HepG2 (cell line): ENCODE results near the gene YIPF3. TPM values are rescaled to one million over a fixed set of nuclear protein-coding genes. Genes with fewer than 3 reads are reported as not detected.

Experiments used
- ATAC-seq: fragments of 200-7000 bp; cut with Tn5 transposase; 3 replicates; pipeline ENCODE4 v1.9.1; 2020; ENCODE audit warnings: mild to moderate bottlenecking, moderate library complexity
- BruUV-seq: library from RNA; stranded (reverse); fragments of 400-500 nt; replicated peaks from 2 replicates; lab custom pipeline; 2021; lab: Mats Ljungman, UMichigan
- CTCF ChIA-PET: fragments of 300-600 bp; formaldehyde crosslinking; extraction: SDS; loops from one replicate; lab custom pipeline; 2021; ENCODE audit warnings: low total read pairs, inconsistent platforms, low intra/inter-chr PET ratio; lab: Yijun Ruan, JAX
- POLR2A ChIA-PET: fragments of 350-600 bp; sonication (Branson Sonifier 250); formaldehyde crosslinking; loops from one replicate; lab custom pipeline; 2020; ENCODE audit warnings: antibody characterized with exemption, inconsistent platforms; lab: Yijun Ruan, JAX
- DNase-seq: peaks from one replicate; pipeline ENCODE4 v3.0.0-alpha.2; 2015; ENCODE audit warnings: low spot score
- FAIRE-seq: peaks from 3 replicates; lab custom pipeline; 2011; peaks lifted over from hg19 to GRCh38; lab: Jason Lieb, UNC
- H2AFZ ChIP-seq: one replicate; pipeline ENCODE4 v1.6.1; 2011; ENCODE audit warnings: low read length, inconsistent platforms
- H3K27ac ChIP-seq: fragments of 300-600 bp; 3 replicates; pipeline ENCODE4 v1.8.0; 2011; ENCODE audit warnings: mixed run types, mild to moderate bottlenecking, mixed read lengths, low read length, inconsistent platforms; ENCODE audit not compliant: insufficient read depth; ENCODE audit errors: extremely low read length
- H3K27me3 ChIP-seq, 2 experiments: fragments of 200-600 bp in 1 of 2; 2 replicates in 1 of 2; 3 replicates in 1 of 2; pipeline versions ENCODE4 v1.6.0 to v1.8.0; 2011; ENCODE audit warnings: low read length in 2 of 2, mild to moderate bottlenecking in 2 of 2, moderate library complexity in 2 of 2, inconsistent platforms in 1 of 2; ENCODE audit not compliant: insufficient read depth in 2 of 2, control insufficient read depth in 1 of 2
- H3K36me3 ChIP-seq, 2 experiments: fragments of 200-600 bp in 1 of 2; replicated peaks in 1 of 2; 2 replicates in 1 of 2; 3 replicates in 1 of 2; pipeline versions ENCODE4 v1.5.1 to v1.8.0; 2011; ENCODE audit warnings: low read length in 2 of 2, inconsistent platforms in 1 of 2; ENCODE audit not compliant: insufficient read depth in 2 of 2, control insufficient read depth in 1 of 2
- H3K4me1 ChIP-seq: 2 replicates; pipeline ENCODE4 v1.5.1; 2012; ENCODE audit warnings: low read length, inconsistent platforms; ENCODE audit not compliant: insufficient read depth
- H3K4me2 ChIP-seq: 2 replicates; pipeline ENCODE4 v1.6.0; 2011; ENCODE audit warnings: low read depth, low read length, inconsistent platforms
- H3K4me3 ChIP-seq, 3 experiments: fragments of 200-600 bp in 1 of 3; sonication (generic), shearing (Covaris generic) in 1 of 3; replicated peaks in 1 of 3; 2 replicates each; pipeline ENCODE4 v1.5.1; 2011 to 2016; ENCODE audit warnings: low read length in 3 of 3, inconsistent platforms in 2 of 3, low read depth in 2 of 3, mild to moderate bottlenecking in 2 of 3, control low read depth in 1 of 3, mixed read lengths in 1 of 3; ENCODE audit not compliant: insufficient read depth in 1 of 3
- H3K79me2 ChIP-seq: one replicate; pipeline ENCODE4 v1.6.1; 2011; ENCODE audit warnings: low read length, inconsistent platforms; ENCODE audit not compliant: insufficient read depth
- H3K9ac ChIP-seq: 2 replicates; pipeline ENCODE4 v1.6.0; 2011; ENCODE audit warnings: mild to moderate bottlenecking, low read depth, low read length, inconsistent platforms; ENCODE audit not compliant: insufficient read depth
- H3K9me3 ChIP-seq: 2 replicates; pipeline ENCODE4 v1.5.1; 2012; ENCODE audit warnings: mild to moderate bottlenecking, low read length
- H4K20me1 ChIP-seq: 2 replicates; pipeline ENCODE4 v1.6.0; 2011; ENCODE audit warnings: inconsistent platforms, mild to moderate bottlenecking, low read length, moderate library complexity; ENCODE audit not compliant: insufficient read depth
- ASH2L ChIP-seq: fragments of 300-600, 200-600 bp; sonication (generic); IDR thresholded peaks from 2 replicates; pipeline ENCODE4 v1.7.0; 2017; ENCODE audit warnings: low read depth, mild to moderate bottlenecking, moderate library complexity, mixed read lengths, low read length; ENCODE audit not compliant: insufficient read length
- EP300 ChIP-seq, 3 experiments: sonication (generic) in 1 of 3; formaldehyde crosslinking in 1 of 3; IDR thresholded peaks; 2 replicates each; pipeline versions ENCODE4 v1.5.1 to v1.6.1; 2011 to 2020; ENCODE audit warnings: low read depth in 2 of 3, low read length in 2 of 3, borderline replicate concordance in 1 of 3, improper control_type of control experiment in 1 of 3, mild to moderate bottlenecking in 1 of 3, missing genetic modification reagents in 1 of 3, moderate library complexity in 1 of 3
- RCOR2 ChIP-seq: IDR thresholded peaks from 2 replicates; pipeline ENCODE4 v1.6.1; 2016; ENCODE audit warnings: missing biosample characterization, missing genetic modification reagents
- TEAD3 ChIP-seq: optimal IDR thresholded peaks from 2 replicates; pipeline ENCODE3; 2016; ENCODE audit warnings: borderline replicate concordance
- ZMYM3 ChIP-seq: sonication (generic); formaldehyde crosslinking; IDR thresholded peaks from 2 replicates; pipeline ENCODE4 v1.5.1; 2020; ENCODE audit warnings: mild to moderate bottlenecking, missing genetic modification reagents
- ZNF772 ChIP-seq: sonication (generic); formaldehyde crosslinking; IDR thresholded peaks from 2 replicates; pipeline ENCODE4 v1.5.0; 2020; ENCODE audit warnings: mild to moderate bottlenecking, missing genetic modification reagents
- WGBS: methylation state at CpG from one replicate; pipeline ENCODE4 v1.1.6; 2017; ENCODE audit warnings: low lambda C conversion rate; 5-methylcytosine and 5-hydroxymethylcytosine counted together
- in situ Hi-C: cut with HindIII; loops from 2 replicates; pipeline ENCODE4 v1.10.0; 2017; ENCODE audit warnings: low pct_unique_long_range_greater_than_20kb; ENCODE audit not compliant: extremely low pct_ligation_motif_present
- intact Hi-C: fragments of 100-400 bp; cut with micrococcal nuclease; formaldehyde crosslinking; loops from one replicate; pipeline ENCODE4 v1.10.0; 2022; ENCODE audit not compliant: unreplicated experiment
- polyA plus RNA-seq, 8 experiments: library from polyadenylated mRNA; depleted of rRNA in 3 of 8; stranded (reverse) in 7 of 8; unstranded in 1 of 8; fragments of >200 nt; fragmentation: Illumina TruSeq in 4 of 8; extraction: Trizol in 4 of 8; gene quantifications; 2 replicates each; pipeline versions ENCODE4 v1.2.1 to v1.2.3, GENCODE V29; 2011 to 2016; ENCODE audit warnings: low read depth in 4 of 8, missing spikeins in 1 of 8, mixed read lengths in 1 of 8; ENCODE audit not compliant: insufficient read depth in 1 of 8
- total RNA-seq, 5 experiments: library from RNA; depleted of rRNA; stranded (reverse); fragments of >200 nt; fragmentation: Illumina TruSeq; extraction: Trizol; gene quantifications; 2 replicates each; pipeline ENCODE4 v1.2.3, GENCODE V29; 2016; ENCODE audit warnings: low read depth in 1 of 5
- TF ChIP-seq, protein P1 (sequence below): sonication (generic); formaldehyde crosslinking; conservative IDR thresholded peaks from 2 replicates; pipeline ENCODE4 v1.4.0; 2020; ENCODE audit warnings: missing genetic modification reagents
- TF ChIP-seq, protein P2 (sequence below): sonication (generic); formaldehyde crosslinking; IDR thresholded peaks from 2 replicates; pipeline ENCODE4 v1.4.0; 2020; ENCODE audit warnings: missing genetic modification reagents, borderline replicate concordance
- TF ChIP-seq, protein P3 (sequence below): sonication (generic); formaldehyde crosslinking; IDR thresholded peaks from 2 replicates; pipeline ENCODE4 v1.5.0; 2020; ENCODE audit warnings: mild to moderate bottlenecking, missing genetic modification reagents
- TF ChIP-seq, protein P4 (sequence below): IDR thresholded peaks from 2 replicates; pipeline ENCODE4 v1.6.1; 2012; ENCODE audit warnings: low read depth, low read length, improper control_type of control experiment

YIPF3 gene
- total and polyA plus RNA-seq, 2 of the 13 experiments (the other 11 are each of a cell fraction or from before 2014, with no cell fraction given): 107 to 206 TPM

DNA sequence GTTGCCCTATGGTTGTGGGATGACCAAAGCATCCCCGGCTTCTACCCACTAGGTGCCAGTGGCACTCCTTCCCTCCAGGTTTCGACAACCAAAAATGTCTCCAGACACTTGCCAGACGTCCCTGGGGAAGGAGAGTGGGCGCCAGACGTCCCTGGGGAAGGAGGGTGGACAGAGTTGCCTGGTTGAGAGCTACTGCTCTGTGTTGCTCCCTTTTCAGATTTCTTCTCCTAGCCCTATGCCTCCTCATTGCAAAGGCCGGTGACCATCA is 19.7 kb downstream of the YIPF3 start (continued):
- TF ChIP-seq, protein P1, sequence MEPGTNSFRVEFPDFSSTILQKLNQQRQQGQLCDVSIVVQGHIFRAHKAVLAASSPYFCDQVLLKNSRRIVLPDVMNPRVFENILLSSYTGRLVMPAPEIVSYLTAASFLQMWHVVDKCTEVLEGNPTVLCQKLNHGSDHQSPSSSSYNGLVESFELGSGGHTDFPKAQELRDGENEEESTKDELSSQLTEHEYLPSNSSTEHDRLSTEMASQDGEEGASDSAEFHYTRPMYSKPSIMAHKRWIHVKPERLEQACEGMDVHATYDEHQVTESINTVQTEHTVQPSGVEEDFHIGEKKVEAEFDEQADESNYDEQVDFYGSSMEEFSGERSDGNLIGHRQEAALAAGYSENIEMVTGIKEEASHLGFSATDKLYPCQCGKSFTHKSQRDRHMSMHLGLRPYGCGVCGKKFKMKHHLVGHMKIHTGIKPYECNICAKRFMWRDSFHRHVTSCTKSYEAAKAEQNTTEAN: no peak

DNA sequence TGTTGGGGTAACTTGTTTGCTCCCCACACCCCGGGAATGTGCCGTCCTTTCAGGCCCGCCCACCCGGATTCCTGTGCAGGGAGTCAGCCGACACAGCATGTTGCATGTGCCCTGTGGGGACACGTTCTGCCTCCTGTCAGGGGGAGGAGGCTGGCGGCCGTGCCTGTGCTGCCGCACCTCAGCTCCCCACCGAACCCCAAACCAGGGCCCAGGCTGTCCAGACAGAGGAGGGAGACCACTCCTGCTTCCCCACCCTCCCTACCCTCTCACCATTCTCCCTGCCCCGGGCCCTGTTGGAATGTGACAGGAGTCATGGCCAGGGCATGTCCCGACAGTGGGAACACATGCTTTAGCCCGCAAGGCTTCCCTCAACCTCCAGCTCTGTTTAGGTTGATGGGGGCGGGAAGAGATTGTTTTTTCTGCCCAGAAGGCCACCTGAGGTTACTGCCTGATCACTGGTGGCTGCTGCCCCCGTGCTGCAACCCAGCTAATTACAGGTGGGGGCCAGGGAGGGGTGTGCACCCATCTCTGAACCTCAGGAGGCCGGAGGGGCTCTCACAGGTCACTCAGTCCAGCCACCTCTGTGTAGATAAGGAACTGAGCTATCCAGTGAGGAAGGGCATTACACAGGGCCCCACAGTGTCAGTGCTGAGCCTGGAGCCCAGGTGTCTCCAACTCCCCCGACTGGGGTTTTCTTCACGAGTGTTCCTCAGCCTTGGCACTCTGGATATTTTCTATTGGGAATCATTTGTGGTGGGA is 20.2 kb downstream of the YIPF3 start:
- peak; percentile 80 for DNase-seq
- no peaks in the 10 kb centered on the region for H4K20me1 ChIP-seq
- no peaks in the 10 kb centered on the region for H3K27me3 ChIP-seq
- H3K9me3 ChIP-seq: no peaks in the 10 kb centered on the region
- in situ Hi-C loops: loop anchor here (5.0 kb wide), 1 partner anchor 234 kb away; no protein-coding TSS in a partner anchor
- H3K4me3 ChIP-seq: peak overlapping the region in 1 of 3 experiments; percentile 27; a peak in 1 of 6 replicates
- ChIA-PET POLR2A (interaction anchor here (0.6 to 2.5 kb wide), 20 partner anchors 9 to 322 kb away, joined by 3 to 38 read pairs (median 4); partner anchors contain the start of genes ABCC10, DLK2, DNPH1 and GTPBP2), CTCF (interaction anchor here (0.8 to 3.5 kb wide), 5 partner anchors 9 to 110 kb away, joined by 3 to 53 read pairs (median 3); partner anchors contain the start of gene DLK2)
- H3K36me3 ChIP-seq: peaks cover 27 to 39% of the 10 kb centered on the region in 2 experiments
- peak; percentile 66 for ATAC-seq
- H3K79me2 ChIP-seq: peaks cover 33% of the 10 kb centered on the region
- peak; percentile 81 for FAIRE-seq
- peaks cover 22% of the 10 kb centered on the region for H3K4me1 ChIP-seq
- no peak overlapping the region for H2AFZ ChIP-seq
- H3K27ac ChIP-seq: peak overlapping the region; percentile 46
- 36% methylated on average over 13 of the region's 18 CpGs for WGBS
- intact Hi-C loops: loop anchor here (1.0 to 10.0 kb wide), 3 partner anchors 42 to 129 kb away; partner anchors contain the start of gene ZNF318
- peak overlapping the region; percentile 31; the same call in 1 of the 2 replicates for H3K9ac ChIP-seq
- H3K4me2 ChIP-seq: peak overlapping the region; percentile 37
- BruUV-seq: no TSS peak
- TF ChIP-seq, protein P2, sequence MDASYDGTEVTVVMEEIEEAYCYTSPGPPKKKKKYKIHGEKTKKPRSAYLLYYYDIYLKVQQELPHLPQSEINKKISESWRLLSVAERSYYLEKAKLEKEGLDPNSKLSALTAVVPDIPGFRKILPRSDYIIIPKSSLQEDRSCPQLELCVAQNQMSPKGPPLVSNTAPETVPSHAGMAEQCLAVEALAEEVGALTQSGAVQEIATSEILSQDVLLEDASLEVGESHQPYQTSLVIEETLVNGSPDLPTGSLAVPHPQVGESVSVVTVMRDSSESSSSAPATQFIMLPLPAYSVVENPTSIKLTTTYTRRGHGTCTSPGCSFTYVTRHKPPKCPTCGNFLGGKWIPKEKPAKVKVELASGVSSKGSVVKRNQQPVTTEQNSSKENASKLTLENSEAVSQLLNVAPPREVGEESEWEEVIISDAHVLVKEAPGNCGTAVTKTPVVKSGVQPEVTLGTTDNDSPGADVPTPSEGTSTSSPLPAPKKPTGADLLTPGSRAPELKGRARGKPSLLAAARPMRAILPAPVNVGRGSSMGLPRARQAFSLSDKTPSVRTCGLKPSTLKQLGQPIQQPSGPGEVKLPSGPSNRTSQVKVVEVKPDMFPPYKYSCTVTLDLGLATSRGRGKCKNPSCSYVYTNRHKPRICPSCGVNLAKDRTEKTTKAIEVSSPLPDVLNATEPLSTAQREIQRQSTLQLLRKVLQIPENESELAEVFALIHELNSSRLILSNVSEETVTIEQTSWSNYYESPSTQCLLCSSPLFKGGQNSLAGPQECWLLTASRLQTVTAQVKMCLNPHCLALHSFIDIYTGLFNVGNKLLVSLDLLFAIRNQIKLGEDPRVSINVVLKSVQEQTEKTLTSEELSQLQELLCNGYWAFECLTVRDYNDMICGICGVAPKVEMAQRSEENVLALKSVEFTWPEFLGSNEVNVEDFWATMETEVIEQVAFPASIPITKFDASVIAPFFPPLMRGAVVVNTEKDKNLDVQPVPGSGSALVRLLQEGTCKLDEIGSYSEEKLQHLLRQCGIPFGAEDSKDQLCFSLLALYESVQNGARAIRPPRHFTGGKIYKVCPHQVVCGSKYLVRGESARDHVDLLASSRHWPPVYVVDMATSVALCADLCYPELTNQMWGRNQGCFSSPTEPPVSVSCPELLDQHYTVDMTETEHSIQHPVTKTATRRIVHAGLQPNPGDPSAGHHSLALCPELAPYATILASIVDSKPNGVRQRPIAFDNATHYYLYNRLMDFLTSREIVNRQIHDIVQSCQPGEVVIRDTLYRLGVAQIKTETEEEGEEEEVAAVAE (CRISPR knock-in tag): no peak
- TF ChIP-seq, protein P3, sequence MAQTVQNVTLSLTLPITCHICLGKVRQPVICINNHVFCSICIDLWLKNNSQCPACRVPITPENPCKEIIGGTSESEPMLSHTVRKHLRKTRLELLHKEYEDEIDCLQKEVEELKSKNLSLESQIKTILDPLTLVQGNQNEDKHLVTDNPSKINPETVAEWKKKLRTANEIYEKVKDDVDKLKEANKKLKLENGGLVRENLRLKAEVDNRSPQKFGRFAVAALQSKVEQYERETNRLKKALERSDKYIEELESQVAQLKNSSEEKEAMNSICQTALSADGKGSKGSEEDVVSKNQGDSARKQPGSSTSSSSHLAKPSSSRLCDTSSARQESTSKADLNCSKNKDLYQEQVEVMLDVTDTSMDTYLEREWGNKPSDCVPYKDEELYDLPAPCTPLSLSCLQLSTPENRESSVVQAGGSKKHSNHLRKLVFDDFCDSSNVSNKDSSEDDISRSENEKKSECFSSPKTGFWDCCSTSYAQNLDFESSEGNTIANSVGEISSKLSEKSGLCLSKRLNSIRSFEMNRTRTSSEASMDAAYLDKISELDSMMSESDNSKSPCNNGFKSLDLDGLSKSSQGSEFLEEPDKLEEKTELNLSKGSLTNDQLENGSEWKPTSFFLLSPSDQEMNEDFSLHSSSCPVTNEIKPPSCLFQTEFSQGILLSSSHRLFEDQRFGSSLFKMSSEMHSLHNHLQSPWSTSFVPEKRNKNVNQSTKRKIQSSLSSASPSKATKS (CRISPR knock-in tag): no peak
- TF ChIP-seq ZNF772: 0 out of 2 replicates have a peak, but pooled peaks have one; percentile 48
- TF ChIP-seq, protein P4, sequence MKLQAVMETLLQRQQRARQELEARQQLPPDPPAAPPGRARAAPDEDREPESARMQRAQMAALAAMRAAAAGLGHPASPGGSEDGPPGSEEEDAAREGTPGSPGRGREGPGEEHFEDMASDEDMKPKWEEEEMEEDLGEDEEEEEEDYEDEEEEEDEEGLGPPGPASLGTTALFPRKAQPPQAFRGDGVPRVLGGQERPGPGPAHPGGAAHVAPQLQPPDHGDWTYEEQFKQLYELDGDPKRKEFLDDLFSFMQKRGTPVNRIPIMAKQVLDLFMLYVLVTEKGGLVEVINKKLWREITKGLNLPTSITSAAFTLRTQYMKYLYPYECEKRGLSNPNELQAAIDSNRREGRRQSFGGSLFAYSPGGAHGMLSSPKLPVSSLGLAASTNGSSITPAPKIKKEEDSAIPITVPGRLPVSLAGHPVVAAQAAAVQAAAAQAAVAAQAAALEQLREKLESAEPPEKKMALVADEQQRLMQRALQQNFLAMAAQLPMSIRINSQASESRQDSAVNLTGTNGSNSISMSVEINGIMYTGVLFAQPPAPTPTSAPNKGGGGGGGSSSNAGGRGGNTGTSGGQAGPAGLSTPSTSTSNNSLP: no peak
- TF ChIP-seq RCOR2 (CRISPR knock-in tag): no peak
- no peak; the same call in 1 of the 2 replicates for TF ChIP-seq ZMYM3 (CRISPR knock-in tag)
- no peak for TF ChIP-seq TEAD3 (CRISPR knock-in tag)
- no peak for TF ChIP-seq ASH2L
- TF ChIP-seq EP300 (IDR thresholded peaks at IDR 0.05; ENCODE audit: low read depth in 2 of 2, low read length in 2 of 2): 0 out of 4 replicates have a peak, but pooled peaks of 1 of the 2 experiments have one; percentile 15
- TF ChIP-seq EP300 (CRISPR knock-in tag; IDR thresholded peaks at IDR 0.05; ENCODE audit: borderline replicate concordance): no peak
